Activated CD4-positive, alpha-beta T cell treated with anti-CD3 and anti-CD28 coated beads, Interleukin-2, amount 10 ng/mL, durations not matched to agents 24 days and 14 days (primary cell): ENCODE measurements around the gene SNX7. TPM values are rescaled to one million over a fixed set of nuclear protein-coding genes. Genes with fewer than 3 reads are reported as not detected.

Experiments used
- DNase-seq: peaks from one replicate; pipeline ENCODE4 v3.0.0; 2022
- H3K27ac Mint-ChIP-seq: one replicate; pipeline ENCODE4 v1.8.0; 2022; ENCODE audit warnings: mild to moderate bottlenecking, mixed read lengths
- H3K27me3 Mint-ChIP-seq: one replicate; pipeline ENCODE4 v1.8.0; 2022; ENCODE audit warnings: mixed read lengths
- H3K36me3 Mint-ChIP-seq: one replicate; pipeline ENCODE4 v1.8.0; 2022; ENCODE audit warnings: low read depth, mild to moderate bottlenecking, mixed read lengths
- H3K4me1 Mint-ChIP-seq: one replicate; pipeline ENCODE4 v1.8.0; 2021; ENCODE audit warnings: mixed read lengths
- H3K4me3 Mint-ChIP-seq: one replicate; pipeline ENCODE4 v1.8.0; 2022; ENCODE audit warnings: mild to moderate bottlenecking, moderate library complexity, mixed read lengths
- H3K9me3 Mint-ChIP-seq: one replicate; pipeline ENCODE4 v1.8.0; 2021; ENCODE audit warnings: mixed read lengths
- intact Hi-C: fragments of 100-400 bp; cut with micrococcal nuclease; formaldehyde crosslinking; loops from one replicate; pipeline ENCODE4 v1.15.1; 2023
- total RNA-seq: library from RNA; stranded (reverse); gene quantifications from 2 replicates; pipeline ENCODE4 v1.2.3, GENCODE V29; 2022

SNX7 gene
- total RNA-seq, 1 donor from 2014 or later: not detected

GRCh38 chr1:98706173-98706843, 44.8 kb downstream of the SNX7 start:
- H3K4me3 Mint-ChIP-seq: no peak overlapping the region
- H3K4me1 Mint-ChIP-seq: no peaks in the 10 kb centered on the region
- intact Hi-C loops: no loop called here
- DNase-seq: no peak
- no peaks in the 10 kb centered on the region for H3K9me3 Mint-ChIP-seq
- H3K27ac Mint-ChIP-seq: no peak overlapping the region
- H3K36me3 Mint-ChIP-seq: no peaks in the 10 kb centered on the region
- H3K27me3 Mint-ChIP-seq: no peaks in the 10 kb centered on the region

- Mint-ChIP-seq H3K4me1 (no peaks in the 10 kb centered on the region), H3K27me3 (no peaks in the 10 kb centered on the region), H3K9me3 (no peaks in the 10 kb centered on the region), H3K4me3 (no peak overlapping the region), H3K27ac (no peak overlapping the region), H3K36me3 (no peaks in the 10 kb centered on the region)
- DNase-seq: no peak
- intact Hi-C loops: no loop called here
Measured at GRCh38 chr1:98707556-98707955, 46.0 kb downstream of the SNX7 start.

DNA sequence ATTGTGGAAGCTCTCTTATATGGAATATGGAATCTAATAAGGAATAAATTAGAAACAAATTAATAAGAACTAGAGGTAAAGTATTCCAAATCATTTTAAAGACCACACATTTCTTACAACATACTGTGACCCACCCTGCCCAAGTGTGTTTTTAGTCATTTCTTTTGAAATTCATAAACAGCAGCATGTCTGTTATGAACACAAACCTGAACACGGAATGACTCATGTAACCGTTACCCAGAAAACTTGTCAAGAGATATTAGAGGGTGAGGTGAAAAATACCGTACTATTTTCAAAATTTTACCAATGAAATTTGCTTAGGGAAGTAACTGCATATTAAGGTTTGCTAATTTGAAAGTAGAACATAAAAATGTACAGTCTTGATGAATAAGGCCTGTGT, 48.4 kb downstream of the SNX7 start:
- Mint-ChIP-seq H3K27ac (no peak overlapping the region), H3K4me1 (no peaks in the 10 kb centered on the region), H3K27me3 (no peaks in the 10 kb centered on the region), H3K36me3 (no peaks in the 10 kb centered on the region), H3K4me3 (no peak overlapping the region), H3K9me3 (no peaks in the 10 kb centered on the region)
- no peak for DNase-seq
- intact Hi-C loops: no loop called here

GRCh38 chr1:98723574-98723973, 62.1 kb downstream of the SNX7 start:
- Mint-ChIP-seq H3K27ac (no peak overlapping the region), H3K36me3 (no peaks in the 10 kb centered on the region), H3K4me3 (no peak overlapping the region), H3K4me1 (no peaks in the 10 kb centered on the region), H3K9me3 (no peaks in the 10 kb centered on the region), H3K27me3 (no peaks in the 10 kb centered on the region)
- intact Hi-C loops: no loop called here
- no peak for DNase-seq

GRCh38 chr1:98732985-98733781, 71.7 kb downstream of the SNX7 start:
- no peaks in the 10 kb centered on the region for H3K4me1 Mint-ChIP-seq
- DNase-seq: no peak
- H3K36me3 Mint-ChIP-seq: no peaks in the 10 kb centered on the region
- peaks cover 6% of the 10 kb centered on the region for H3K27me3 Mint-ChIP-seq
- intact Hi-C loops: no loop called here
- H3K4me3 Mint-ChIP-seq: no peak overlapping the region
- no peaks in the 10 kb centered on the region for H3K9me3 Mint-ChIP-seq
- no peak overlapping the region for H3K27ac Mint-ChIP-seq

GRCh38 chr1:98733782-98734112, 72.2 kb downstream of the SNX7 start:
- intact Hi-C loops: no loop called here
- no peak overlapping the region for H3K4me3 Mint-ChIP-seq
- no peak for DNase-seq
- peaks cover 9% of the 10 kb centered on the region for H3K27me3 Mint-ChIP-seq
- no peak overlapping the region for H3K27ac Mint-ChIP-seq
- no peaks in the 10 kb centered on the region for H3K36me3 Mint-ChIP-seq
- no peaks in the 10 kb centered on the region for H3K9me3 Mint-ChIP-seq
- no peaks in the 10 kb centered on the region for H3K4me1 Mint-ChIP-seq

DNA sequence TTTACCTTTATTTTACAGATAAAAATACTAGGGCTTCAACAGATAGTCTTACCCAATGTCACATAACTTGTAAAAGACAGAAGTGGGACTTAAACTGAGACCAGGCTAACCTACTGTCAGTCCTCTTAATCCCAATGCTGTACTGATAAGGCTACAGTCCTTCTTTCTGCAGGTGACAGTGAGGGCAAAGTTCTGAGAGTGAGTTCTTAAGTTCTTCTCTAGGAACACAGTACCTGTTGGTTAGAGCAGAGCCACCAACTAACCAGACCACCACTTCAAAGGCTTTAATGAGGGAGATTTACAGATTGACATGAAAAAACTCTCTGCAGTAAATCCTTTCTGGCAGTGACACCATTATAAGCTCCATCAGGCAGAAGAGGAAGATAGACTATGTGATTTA, 74.2 kb downstream of the SNX7 start:
- no peak for DNase-seq
- Mint-ChIP-seq H3K4me1 (no peaks in the 10 kb centered on the region), H3K9me3 (no peaks in the 10 kb centered on the region), H3K4me3 (no peak overlapping the region), H3K27ac (no peak overlapping the region), H3K36me3 (no peaks in the 10 kb centered on the region), H3K27me3 (peaks cover 9% of the 10 kb centered on the region)
- intact Hi-C loops: no loop called here

DNA sequence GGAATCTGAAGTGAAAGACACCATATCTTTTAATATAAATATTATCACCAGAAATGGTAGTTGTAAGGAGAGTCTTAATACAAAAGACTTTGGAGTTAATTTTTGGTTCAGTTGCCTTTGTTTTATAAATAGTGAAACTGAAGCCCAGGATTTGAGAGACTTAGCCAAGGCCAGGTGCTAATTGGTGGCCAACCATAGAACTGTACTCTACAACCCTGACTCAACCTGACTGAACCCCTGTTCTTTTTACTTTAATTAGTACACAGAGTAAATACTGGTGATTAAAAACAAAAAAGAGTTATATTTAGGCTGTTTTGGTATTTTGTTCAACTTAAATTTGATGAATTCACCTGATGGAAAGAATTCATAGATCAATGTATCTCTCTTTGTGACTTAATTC, 76.3 kb downstream of the SNX7 start:
- intact Hi-C loops: no loop called here
- Mint-ChIP-seq H3K36me3 (no peaks in the 10 kb centered on the region), H3K4me1 (no peaks in the 10 kb centered on the region), H3K27ac (no peak overlapping the region), H3K27me3 (peaks cover 9% of the 10 kb centered on the region), H3K9me3 (no peaks in the 10 kb centered on the region), H3K4me3 (no peak overlapping the region)
- no peak for DNase-seq

DNA sequence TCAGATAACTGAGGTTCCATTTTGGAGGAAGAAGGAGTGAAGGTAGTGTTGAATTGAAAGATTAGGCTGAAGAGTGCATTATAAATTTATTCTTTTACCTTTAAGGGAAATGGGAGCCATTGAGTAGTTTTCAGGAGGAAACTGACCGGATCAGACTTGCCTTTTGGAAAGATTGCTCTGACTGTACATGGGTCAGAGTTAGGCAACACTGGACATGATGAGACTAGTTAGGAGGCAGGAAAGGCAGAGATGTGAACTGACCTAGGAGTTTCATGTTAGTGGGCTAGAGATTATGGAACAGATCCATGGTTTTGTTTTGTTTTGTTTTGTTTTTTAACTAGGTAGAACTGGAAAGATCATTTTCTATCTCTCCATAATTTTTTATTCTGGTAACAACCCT, 78.2 kb downstream of the SNX7 start:
- DNase-seq: no peak
- Mint-ChIP-seq H3K27me3 (peaks cover 11% of the 10 kb centered on the region), H3K36me3 (no peaks in the 10 kb centered on the region), H3K9me3 (no peaks in the 10 kb centered on the region), H3K4me3 (no peak overlapping the region), H3K27ac (no peak overlapping the region), H3K4me1 (no peaks in the 10 kb centered on the region)
- intact Hi-C loops: no loop called here

- DNase-seq: no peak
- Mint-ChIP-seq H3K27me3 (peaks cover 13% of the 10 kb centered on the region), H3K36me3 (no peaks in the 10 kb centered on the region), H3K9me3 (no peaks in the 10 kb centered on the region), H3K4me3 (no peak overlapping the region), H3K4me1 (no peaks in the 10 kb centered on the region), H3K27ac (no peak overlapping the region)
- intact Hi-C loops: no loop called here
Measured at GRCh38 chr1:98741164-98741563, 79.6 kb downstream of the SNX7 start.

DNA sequence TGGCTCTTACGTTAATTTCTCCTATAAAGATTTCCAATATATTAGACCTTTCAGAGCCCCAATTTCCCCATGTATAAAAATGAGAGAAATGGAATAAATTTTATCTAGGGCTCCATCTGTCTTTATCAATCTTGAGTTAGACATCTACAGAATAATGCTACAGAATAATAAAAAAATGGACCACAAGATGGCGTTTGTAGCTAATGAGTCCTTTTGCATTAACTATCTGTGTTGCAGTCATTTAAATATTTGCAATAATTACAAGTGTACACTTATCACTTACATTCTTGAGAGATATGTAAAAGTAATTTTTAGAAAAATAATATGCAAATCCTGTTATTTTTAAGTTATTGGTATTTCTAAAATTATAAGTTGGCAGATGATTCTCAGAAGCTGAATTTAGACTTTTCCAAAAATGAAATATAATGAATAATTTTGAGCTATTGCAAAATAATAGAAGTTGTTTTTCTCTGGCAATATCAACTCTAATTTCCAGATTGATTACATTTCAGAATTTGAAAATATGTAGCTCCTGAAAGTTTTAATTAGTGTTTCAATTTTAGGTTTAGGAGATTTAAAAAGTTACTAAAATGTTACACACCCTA, 87.7 kb downstream of the SNX7 start:
- Mint-ChIP-seq H3K4me1 (no peaks in the 10 kb centered on the region), H3K9me3 (no peaks in the 10 kb centered on the region), H3K27ac (no peak overlapping the region), H3K27me3 (peaks cover 5% of the 10 kb centered on the region), H3K4me3 (no peak overlapping the region), H3K36me3 (no peaks in the 10 kb centered on the region)
- DNase-seq: no peak
- intact Hi-C loops: loop anchor here (2.0 kb wide), 1 partner anchor 958 kb away; no protein-coding TSS in a partner anchor

- intact Hi-C loops: no loop called here
- H3K4me3 Mint-ChIP-seq: no peak overlapping the region
- H3K4me1 Mint-ChIP-seq: no peaks in the 10 kb centered on the region
- H3K36me3 Mint-ChIP-seq: no peaks in the 10 kb centered on the region
- H3K9me3 Mint-ChIP-seq: no peaks in the 10 kb centered on the region
- H3K27ac Mint-ChIP-seq: no peak overlapping the region
- H3K27me3 Mint-ChIP-seq: peaks cover 3% of the 10 kb centered on the region
- DNase-seq: no peak
Measured at GRCh38 chr1:98754176-98754575, 92.7 kb downstream of the SNX7 start.

GRCh38 chr1:98761219-98761865, 99.8 kb downstream of the SNX7 start:
- Mint-ChIP-seq H3K36me3 (no peaks in the 10 kb centered on the region), H3K4me3 (no peak overlapping the region), H3K4me1 (no peaks in the 10 kb centered on the region), H3K27me3 (no peaks in the 10 kb centered on the region), H3K9me3 (no peaks in the 10 kb centered on the region), H3K27ac (no peak overlapping the region)
- no peak for DNase-seq
- intact Hi-C loops: no loop called here

- intact Hi-C loops: no loop called here
- no peaks in the 10 kb centered on the region for H3K4me1 Mint-ChIP-seq
- H3K4me3 Mint-ChIP-seq: no peak overlapping the region
- no peaks in the 10 kb centered on the region for H3K9me3 Mint-ChIP-seq
- H3K36me3 Mint-ChIP-seq: no peaks in the 10 kb centered on the region
- DNase-seq: no peak
- no peak overlapping the region for H3K27ac Mint-ChIP-seq
- H3K27me3 Mint-ChIP-seq: no peaks in the 10 kb centered on the region
Measured at GRCh38 chr1:98763488-98764150, 102.1 kb downstream of the SNX7 start.
